ENCODE results near the gene SLMAP. TPM values are rescaled to one million over a fixed set of nuclear protein-coding genes. Genes with fewer than 3 reads are reported as not detected.

Gene SLMAP
- total and polyA plus RNA-seq, 2 donors from 2014 or later, result 22.0 to 86.1 TPM

DNA sequence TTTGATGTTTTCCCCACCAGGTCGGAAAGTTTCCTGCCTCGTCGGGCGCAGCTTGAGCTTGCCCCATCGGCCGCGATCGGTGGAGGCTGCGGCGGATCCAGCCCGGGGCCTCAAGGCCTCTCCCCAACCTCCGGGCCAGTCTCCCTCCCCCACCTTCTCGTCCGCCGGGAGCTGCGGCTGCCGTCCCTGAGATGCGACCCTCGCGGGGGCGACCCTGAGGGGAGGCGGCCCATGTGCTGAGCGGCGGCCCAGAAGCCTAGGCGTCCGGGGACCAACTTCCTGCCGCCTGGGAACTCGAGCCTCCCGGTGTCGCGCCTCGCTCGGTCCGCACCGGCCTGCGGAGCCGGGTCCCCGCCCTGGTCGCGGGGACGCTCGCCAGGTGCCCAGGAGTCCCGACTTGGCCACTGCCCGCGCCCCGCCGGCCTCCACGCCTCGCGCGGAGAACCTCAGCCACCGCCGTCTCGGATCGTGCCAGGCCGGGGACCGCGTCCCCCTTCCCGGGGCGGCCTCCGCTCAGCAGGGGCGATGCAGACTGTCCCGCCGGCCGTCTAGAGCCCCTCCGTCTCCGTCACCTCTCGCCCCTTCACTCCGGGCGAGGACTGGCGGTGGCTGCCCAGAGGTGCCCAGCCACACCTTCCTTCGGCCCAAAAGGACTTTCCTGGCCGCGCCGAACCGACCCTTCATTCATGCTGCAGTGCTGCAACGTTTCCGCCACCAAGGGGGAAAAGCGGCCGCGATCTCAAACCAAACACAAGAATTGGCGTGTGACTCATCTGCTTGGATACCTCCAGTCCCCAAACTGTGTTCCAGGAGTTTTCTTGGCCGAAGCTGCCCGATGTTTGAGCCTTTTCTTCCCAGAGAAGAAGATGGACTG is 656 bp downstream of the SLMAP start:
- intact Hi-C loops (cut with DNase I), result no loop called here
- FAIRE-seq (no peak), DNase-seq (peak; percentile 15 to 86 (median 58))
- Histone ChIP-seq H3K27ac (ENCODE audit: low read depth in 2 of 2, low read length in 2 of 2) (peak overlapping the region; percentile 79 to 89), H3K9me3 (ENCODE audit: control insufficient read depth in 2 of 3, insufficient read depth in 1 of 3, low read length in 3 of 3) (no peaks in the 10 kb centered on the region), H3K27me3 (ENCODE audit: control insufficient read depth, insufficient read depth, low read length) (no peaks in the 10 kb centered on the region), H3K4me3 (ENCODE audit: low read length in 3 of 3) (peak overlapping the region; percentile 59 to 85 (median 81)), H3K36me3 (ENCODE audit: control insufficient read depth in 2 of 3, insufficient read depth in 3 of 3, low read length in 3 of 3) (no peaks in the 10 kb centered on the region), H3K4me1 (ENCODE audit: control insufficient read depth in 2 of 3, insufficient read depth in 2 of 3, low read depth in 1 of 3, low read length in 3 of 3) (peaks cover 0 to 6% (median 3%) of the 10 kb centered on the region in 3 donors), H3K9ac (ENCODE audit: low read length in 3 of 3) (peak overlapping the region; percentile 65 to 83 (median 77))
- TF ChIP-seq, protein P1, sequence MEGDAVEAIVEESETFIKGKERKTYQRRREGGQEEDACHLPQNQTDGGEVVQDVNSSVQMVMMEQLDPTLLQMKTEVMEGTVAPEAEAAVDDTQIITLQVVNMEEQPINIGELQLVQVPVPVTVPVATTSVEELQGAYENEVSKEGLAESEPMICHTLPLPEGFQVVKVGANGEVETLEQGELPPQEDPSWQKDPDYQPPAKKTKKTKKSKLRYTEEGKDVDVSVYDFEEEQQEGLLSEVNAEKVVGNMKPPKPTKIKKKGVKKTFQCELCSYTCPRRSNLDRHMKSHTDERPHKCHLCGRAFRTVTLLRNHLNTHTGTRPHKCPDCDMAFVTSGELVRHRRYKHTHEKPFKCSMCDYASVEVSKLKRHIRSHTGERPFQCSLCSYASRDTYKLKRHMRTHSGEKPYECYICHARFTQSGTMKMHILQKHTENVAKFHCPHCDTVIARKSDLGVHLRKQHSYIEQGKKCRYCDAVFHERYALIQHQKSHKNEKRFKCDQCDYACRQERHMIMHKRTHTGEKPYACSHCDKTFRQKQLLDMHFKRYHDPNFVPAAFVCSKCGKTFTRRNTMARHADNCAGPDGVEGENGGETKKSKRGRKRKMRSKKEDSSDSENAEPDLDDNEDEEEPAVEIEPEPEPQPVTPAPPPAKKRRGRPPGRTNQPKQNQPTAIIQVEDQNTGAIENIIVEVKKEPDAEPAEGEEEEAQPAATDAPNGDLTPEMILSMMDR (IDR thresholded peaks at IDR 0.05; ENCODE audit: borderline replicate concordance, extremely low read depth, insufficient read depth), result no peak

DNA sequence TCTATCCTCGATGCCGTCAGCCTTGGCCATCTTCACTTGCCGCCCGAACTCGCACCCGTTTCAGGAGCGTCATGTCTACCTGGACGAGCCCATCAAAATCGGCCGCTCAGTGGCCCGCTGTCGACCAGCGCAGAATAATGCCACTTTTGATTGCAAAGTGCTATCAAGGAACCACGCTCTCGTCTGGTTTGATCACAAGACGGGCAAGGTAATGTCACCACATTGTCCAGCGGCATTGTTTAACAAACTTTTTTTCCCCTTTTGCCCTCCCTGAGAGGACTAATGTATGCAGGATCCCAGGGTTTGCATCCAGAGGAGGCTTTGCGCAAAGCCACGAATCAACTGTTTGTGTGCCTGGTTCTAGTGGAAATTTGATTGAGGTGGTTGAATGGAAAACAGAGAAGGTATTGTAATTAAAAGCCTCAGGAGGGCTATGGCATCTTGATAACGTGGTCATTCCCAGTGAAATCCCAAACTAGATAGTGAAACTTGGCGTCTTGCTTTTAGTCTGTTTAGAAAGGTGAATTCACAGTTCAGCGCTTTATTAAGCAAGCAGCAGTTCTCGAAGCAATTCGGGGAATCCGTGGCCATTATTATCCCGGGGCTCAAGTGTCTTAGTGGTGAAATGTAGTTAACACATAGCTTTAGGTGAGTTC is 1.7 kb downstream of the SLMAP start:
- FAIRE-seq (no peak), DNase-seq (peak in 4 of 5 donors; percentile 20 to 72 (median 58))
- intact Hi-C loops (cut with DNase I), result no loop called here
- H3K9ac ChIP-seq (ENCODE audit: low read length in 3 of 3), result peak overlapping the region; percentile 24 to 65 (median 56)
- peaks cover 0 to 6% (median 3%) of the 10 kb centered on the region in 3 donors for H3K4me1 ChIP-seq (ENCODE audit: control insufficient read depth in 2 of 3, insufficient read depth in 2 of 3, low read depth in 1 of 3, low read length in 3 of 3)
- no peak overlapping the region for H3K27ac ChIP-seq (ENCODE audit: low read depth in 2 of 2, low read length in 2 of 2)
- H3K4me3 ChIP-seq (ENCODE audit: low read length in 3 of 3), result peak overlapping the region; percentile 59 to 85 (median 81)
- no peaks in the 10 kb centered on the region for H3K36me3 ChIP-seq (ENCODE audit: control insufficient read depth in 2 of 3, insufficient read depth in 3 of 3, low read length in 3 of 3)
- TF ChIP-seq, protein P1 (IDR thresholded peaks at IDR 0.05; ENCODE audit: borderline replicate concordance, extremely low read depth, insufficient read depth), result no peak
- H3K27me3 ChIP-seq (ENCODE audit: control insufficient read depth, insufficient read depth, low read length), result no peaks in the 10 kb centered on the region
- H3K9me3 ChIP-seq (ENCODE audit: control insufficient read depth in 2 of 3, insufficient read depth in 1 of 3, low read length in 3 of 3), result no peaks in the 10 kb centered on the region

DNA sequence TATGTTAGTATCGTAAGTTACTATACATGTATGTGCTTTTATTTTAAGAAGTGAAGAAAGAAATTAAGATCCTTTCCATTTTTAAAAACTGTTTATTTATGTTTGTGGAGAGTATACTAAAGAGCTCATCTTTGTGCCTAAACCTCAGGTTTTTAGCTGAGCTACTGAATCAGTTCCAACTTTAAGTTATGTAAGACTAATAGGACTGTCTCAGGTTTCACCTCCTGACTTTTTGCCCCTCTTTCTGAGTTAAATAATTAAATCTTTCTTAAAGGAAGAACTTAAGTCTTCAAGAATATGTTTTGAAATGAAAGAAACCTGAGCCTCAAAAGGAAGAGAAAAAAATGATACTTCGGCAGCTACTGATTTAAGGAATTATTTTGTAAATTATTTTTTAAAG is 2.6 kb downstream of the SLMAP start:
- DNase-seq, result no peak
- TF ChIP-seq, protein P1 (IDR thresholded peaks at IDR 0.05; ENCODE audit: borderline replicate concordance, extremely low read depth, insufficient read depth), result no peak
- intact Hi-C loops (cut with DNase I), result no loop called here
- FAIRE-seq, result no peak
- Histone ChIP-seq H3K4me3 (ENCODE audit: low read length in 3 of 3) (peak overlapping the region in 2 of 3 donors; percentile 59 to 81), H3K36me3 (ENCODE audit: control insufficient read depth in 2 of 3, insufficient read depth in 3 of 3, low read length in 3 of 3) (no peaks in the 10 kb centered on the region), H3K27ac (ENCODE audit: low read depth in 2 of 2, low read length in 2 of 2) (no peak overlapping the region), H3K9ac (ENCODE audit: low read length in 3 of 3) (peak overlapping the region in 1 of 3 donors; percentile 65), H3K27me3 (ENCODE audit: control insufficient read depth, insufficient read depth, low read length) (no peaks in the 10 kb centered on the region), H3K4me1 (ENCODE audit: control insufficient read depth in 2 of 3, insufficient read depth in 2 of 3, low read depth in 1 of 3, low read length in 3 of 3) (peaks cover 0 to 6% (median 3%) of the 10 kb centered on the region in 3 donors), H3K9me3 (ENCODE audit: control insufficient read depth in 2 of 3, insufficient read depth in 1 of 3, low read length in 3 of 3) (no peaks in the 10 kb centered on the region)

All from kidney (tissue), 14 donors.